Erythroblast (primary cell): ENCODE data around the gene GATA2.

ENCODE experiments used
- GATA1 ChIP-seq: IDR thresholded peaks from 2 replicates; pipeline ENCODE4 v1.6.1; 2011; ENCODE audit warnings: low read depth, mild to moderate bottlenecking, control low read depth, low read length, moderate library complexity
- POLR2A ChIP-seq: IDR thresholded peaks from 2 replicates; pipeline ENCODE4 v1.6.1; 2011; ENCODE audit warnings: mild to moderate bottlenecking, low read length

DNA sequence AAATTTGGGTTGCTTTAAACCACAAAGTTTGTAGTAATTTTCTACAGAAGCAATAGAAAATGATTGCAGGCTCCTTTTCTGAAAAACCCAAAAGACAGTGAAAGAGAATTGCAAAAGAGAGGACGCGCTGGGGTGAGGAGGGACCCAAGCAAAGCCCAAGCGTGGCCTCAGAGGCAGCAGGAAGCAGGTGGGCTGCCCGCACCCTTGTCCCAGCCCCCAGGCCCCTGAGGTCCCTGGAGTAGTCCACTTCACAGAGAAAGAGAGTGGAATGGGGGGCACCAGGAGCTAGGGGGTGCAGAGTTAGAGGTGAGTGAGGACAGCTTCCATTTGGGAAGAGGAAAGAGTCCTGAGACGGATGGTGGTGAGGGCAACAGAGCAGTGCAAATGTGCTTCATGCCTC is 37.9 kb downstream of the GATA2 start:
- TF ChIP-seq POLR2A, result no peak
- TF ChIP-seq GATA1, result no peak
